ENCODE measurements around the gene ADGRV1.

The ADGRV1 gene

DNA sequence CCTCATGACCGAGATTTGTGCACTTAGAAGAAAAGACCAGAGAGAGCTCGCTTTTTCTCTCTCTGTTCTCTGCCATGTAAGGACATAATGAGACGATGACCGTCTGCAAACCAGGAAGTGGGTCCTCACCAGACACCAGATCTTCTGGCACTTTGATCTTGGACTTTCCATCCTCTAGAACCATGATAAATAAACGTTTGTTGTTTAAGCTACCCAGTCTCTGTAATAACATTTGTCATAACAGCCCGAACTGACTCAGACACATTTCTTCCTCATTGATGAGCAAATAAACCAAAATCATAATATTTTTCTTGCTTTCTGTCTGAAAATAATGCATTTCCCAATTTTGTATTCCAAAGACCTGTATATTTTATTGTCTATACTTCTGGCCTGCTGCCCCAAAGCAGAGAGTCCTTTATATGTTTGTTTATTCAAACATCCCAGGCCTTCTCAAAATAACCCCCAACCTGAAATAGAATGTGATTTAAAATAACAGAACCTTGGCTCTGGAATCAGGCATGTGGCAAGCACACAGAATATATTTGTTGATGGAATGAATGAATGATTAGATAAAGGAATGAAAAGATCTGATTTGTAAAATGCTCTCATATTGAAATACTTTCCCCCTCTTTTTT is 396.5 kb downstream of the ADGRV1 start:
- TF ChIP-seq, protein P1, sequence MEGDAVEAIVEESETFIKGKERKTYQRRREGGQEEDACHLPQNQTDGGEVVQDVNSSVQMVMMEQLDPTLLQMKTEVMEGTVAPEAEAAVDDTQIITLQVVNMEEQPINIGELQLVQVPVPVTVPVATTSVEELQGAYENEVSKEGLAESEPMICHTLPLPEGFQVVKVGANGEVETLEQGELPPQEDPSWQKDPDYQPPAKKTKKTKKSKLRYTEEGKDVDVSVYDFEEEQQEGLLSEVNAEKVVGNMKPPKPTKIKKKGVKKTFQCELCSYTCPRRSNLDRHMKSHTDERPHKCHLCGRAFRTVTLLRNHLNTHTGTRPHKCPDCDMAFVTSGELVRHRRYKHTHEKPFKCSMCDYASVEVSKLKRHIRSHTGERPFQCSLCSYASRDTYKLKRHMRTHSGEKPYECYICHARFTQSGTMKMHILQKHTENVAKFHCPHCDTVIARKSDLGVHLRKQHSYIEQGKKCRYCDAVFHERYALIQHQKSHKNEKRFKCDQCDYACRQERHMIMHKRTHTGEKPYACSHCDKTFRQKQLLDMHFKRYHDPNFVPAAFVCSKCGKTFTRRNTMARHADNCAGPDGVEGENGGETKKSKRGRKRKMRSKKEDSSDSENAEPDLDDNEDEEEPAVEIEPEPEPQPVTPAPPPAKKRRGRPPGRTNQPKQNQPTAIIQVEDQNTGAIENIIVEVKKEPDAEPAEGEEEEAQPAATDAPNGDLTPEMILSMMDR (IDR thresholded peaks at IDR 0.05), result no peak

DNA sequence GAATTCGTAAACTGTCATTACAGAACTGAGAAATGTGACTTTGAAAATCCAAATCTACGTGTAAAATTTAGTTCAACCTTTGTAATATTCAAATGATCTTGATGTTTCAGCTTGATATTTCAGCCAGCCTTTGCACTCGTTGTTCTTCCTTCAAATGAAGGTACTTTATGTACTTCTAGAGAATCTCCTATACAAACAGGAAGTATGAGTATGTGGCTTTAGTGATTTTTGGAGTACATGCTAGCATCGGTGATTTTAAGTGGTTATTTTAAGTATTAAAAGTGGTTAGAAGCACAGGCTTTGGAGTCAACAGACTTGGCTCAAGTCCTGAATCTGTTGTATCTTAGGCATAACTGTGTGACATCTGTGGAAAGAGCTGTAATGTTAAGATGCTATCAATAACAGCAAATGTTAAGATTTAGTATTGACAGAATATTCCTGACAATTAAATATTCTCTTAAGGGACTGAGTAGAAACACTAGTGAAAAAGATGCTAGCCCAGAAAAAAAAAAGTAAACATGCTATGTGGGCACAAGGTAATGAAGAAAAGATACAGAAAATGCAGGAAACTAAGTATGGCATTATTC is 398.0 kb downstream of the ADGRV1 start:
- TF ChIP-seq, protein P1 (IDR thresholded peaks at IDR 0.05), result no peak

DNA sequence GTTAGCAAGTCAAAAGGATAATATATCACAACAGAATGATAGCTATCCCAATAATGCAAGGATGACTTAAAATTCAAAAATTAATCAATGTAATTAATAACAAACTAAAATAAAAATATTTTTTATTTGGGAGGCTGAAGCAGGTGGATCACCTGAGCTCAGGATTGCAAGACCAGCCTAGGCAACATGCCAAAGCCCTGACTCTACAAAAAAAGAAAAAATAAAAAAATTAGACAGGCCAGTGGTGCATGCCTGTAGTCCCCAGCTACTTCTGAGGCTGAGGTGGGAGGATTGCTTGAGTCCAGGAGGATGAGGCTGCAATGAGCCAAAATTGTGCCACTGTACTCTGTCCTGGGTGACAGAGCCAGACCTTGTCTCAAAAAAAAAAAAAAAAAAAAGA is 399.3 kb downstream of the ADGRV1 start:
- TF ChIP-seq, protein P1 (IDR thresholded peaks at IDR 0.05), result no peak

DNA sequence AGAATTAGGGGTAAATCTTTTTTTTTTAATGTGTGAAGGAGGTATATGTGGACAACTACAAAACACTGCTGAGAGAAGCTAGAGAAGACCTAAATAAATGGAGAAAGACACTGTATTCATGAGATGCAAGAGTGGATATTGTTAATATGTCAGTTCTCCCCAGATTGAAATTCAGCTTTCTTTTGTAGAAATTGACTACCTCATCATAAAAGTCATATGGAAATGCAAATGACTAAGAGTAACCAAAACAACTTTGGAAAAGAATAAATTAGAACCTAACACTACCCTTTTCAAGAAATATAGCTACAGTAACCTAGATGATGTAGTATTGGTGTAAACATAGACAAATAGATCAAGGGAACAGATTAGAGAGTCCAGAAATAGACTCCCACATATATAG is 400.7 kb downstream of the ADGRV1 start:
- TF ChIP-seq, protein P1 (IDR thresholded peaks at IDR 0.05), result no peak

DNA sequence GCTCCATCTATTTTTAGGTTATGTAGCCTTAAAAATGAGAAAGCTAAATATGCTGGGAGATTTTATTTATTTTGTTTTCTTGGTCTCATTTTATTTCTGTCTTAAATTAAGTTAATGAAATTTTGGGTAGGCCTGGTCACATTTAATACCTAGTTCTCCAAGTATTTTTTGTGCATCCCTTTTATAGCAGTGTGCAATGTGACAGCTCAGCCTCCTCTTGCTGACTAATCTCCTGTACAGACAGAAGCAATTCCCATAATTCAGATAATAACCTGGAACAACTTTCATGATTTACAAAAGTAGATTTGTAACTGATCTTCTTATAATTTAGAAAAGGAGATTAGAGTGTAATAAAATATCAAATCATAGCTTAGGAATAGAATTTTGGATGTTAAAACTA is 403.9 kb downstream of the ADGRV1 start:
- TF ChIP-seq, protein P1 (IDR thresholded peaks at IDR 0.05), result no peak

DNA sequence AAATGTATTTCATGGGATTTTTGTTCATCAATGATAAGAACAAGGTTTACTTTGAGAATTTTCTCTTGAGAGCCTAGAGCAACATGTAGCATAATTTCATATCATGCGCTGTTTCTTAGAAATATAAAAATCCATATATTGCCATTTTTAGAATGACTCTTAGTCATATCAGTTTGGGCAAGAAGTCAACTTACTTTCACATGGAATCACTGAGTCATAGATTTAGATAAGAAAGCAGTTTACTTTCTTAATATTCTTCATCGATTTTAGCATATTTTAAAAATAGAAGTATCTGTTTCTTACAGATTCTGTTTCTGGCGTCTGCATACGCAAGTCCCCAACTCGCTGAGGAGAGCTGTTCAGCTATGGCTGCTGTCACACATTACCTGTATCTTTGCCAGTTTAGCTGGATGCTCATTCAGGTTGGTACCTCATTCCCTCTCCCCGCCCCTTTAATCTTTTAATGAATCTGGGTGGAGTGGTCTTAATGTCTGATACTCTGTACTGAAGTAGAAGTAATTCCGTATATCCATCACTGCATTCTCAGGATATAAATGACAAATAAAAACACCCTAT is 406.6 kb downstream of the ADGRV1 start:
- TF ChIP-seq, protein P1 (IDR thresholded peaks at IDR 0.05), result no peak

DNA sequence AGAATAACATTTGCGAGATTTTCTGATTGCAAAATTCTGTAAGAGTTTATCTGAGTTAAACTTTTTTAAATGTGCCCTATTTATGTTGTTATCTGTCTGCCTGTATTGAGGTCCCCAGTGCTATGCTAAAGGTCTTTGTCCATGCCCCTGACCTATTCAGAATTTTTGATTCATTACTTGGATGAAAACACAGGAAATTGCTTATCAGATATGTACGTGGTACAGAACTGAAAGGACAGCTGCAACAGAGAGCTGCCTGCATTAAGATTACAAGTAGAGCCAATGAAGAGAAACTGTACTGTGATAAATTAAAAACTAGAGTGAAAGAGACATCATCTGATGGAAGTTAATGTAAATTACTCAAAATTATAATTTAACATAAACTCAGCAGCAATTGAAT is 408.8 kb downstream of the ADGRV1 start:
- TF ChIP-seq, protein P1 (IDR thresholded peaks at IDR 0.05), result no peak
